ENCODE results near the gene NLRP6.
"Not testable (repeated sequence)": the region's sequence is repeated elsewhere in the genome, so short reads cannot be mapped to it uniquely, and the experiment has no call there.

The NLRP6 gene

GRCh38 chr11:308740-309665 lies 30.8 kb downstream of the NLRP6 start:
- DNase-seq (ENCODE audit: low read depth), result not testable (repeated sequence)

- DNase-seq (ENCODE audit: low read depth), result not testable (repeated sequence)
Measured at GRCh38 chr11:309979-310572, 31.9 kb downstream of the NLRP6 start.

DNA sequence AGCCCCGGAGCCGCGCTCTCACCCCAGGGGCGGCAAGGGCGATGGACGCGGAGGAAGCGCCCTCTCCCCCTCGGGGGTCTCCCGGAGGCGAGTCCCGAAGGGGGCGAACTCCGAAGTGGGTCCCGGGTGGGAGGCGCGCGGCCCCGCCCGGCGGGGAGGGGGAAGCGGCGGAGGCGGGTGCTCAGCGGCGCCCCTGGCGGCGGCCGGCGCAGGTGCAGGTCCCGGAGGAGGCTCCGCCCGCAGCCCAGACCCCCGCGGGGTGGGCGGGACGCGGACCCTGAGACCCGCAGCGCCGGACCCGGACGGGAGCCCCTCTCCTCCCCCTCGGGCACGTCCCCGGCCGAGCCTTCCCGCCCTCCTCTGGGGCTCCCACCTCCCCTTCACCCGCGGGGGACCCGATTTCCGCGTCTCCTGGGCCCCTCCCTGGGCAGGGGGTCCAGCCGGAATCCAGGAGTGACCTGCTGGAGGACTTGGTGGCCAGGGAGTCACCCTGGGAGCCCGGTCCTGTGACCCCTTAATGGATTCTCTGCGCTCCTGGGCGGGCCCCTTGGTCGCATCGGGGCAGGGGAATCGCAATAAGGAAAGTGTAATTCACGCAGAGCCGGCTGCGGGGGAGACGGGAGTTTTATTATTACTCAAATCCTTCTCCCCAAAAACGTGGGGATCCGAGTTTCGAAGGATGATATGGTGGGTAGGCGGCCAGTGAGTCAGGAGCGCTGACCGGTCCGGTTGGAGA lies 33.0 kb downstream of the NLRP6 start:
- not testable (repeated sequence) for DNase-seq (ENCODE audit: low read depth)

GRCh38 chr11:312092-312816 lies 34.0 kb downstream of the NLRP6 start:
- no peak for DNase-seq (ENCODE audit: low read depth)

- DNase-seq (ENCODE audit: low read depth), result no peak
Measured at GRCh38 chr11:313304-313786, 35.1 kb downstream of the NLRP6 start.

DNA sequence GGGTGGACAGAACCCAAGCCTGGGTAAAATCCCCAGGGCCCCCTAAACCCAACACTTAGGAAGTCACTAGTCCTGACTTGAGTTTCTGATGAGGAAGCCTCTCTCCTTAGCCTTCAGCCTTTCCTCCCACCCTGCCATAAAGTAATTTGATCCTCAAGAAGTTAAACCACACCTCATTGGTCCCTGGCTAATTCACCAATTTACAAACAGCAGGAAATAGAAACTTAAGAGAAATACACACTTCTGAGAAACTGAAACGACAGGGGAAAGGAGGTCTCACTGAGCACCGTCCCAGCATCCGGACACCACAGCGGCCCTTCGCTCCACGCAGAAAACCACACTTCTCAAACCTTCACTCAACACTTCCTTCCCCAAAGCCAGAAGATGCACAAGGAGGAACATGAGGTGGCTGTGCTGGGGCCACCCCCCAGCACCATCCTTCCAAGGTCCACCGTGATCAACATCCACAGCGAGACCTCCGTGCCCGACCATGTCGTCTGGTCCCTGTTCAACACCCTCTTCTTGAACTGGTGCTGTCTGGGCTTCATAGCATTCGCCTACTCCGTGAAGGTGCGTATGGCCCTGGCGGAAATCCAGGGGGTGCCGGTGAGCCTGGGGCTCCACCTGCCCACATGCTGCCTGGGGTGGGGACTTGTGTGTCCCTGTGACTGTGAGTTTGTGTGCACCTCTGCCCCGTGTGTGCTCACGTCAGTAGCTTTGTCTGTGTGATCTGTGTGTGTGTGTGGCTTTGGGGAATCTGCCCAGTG lies 35.8 kb downstream of the NLRP6 start, which contains the start of gene IFITM1:
Gene IFITM1 (plus strand): TSS at position 254 of the 767 bp plus-strand sequence. CDS start 131 bp downstream, at position 385.
- DNase-seq (ENCODE audit: low read depth), result no peak

- not testable (repeated sequence) for DNase-seq (ENCODE audit: low read depth)
Measured at GRCh38 chr11:314554-314875, 36.3 kb downstream of the NLRP6 start.

DNA sequence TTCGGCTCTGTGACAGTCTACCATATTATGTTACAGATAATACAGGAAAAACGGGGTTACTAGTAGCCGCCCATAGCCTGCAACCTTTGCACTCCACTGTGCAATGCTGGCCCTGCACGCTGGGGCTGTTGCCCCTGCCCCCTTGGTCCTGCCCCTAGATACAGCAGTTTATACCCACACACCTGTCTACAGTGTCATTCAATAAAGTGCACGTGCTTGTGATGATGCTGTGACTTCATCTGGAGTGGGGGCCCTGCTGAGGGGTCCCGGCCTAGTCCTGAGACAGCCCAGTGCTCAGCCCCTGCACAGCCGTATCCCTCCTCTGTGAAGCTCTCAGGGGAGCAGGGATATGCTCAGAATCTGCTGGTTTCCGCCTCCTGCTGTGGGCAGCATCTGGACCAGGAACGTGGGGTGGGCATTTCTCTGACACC lies 36.9 kb downstream of the NLRP6 start:
- no peak for DNase-seq (ENCODE audit: low read depth)

- no peak for DNase-seq (ENCODE audit: low read depth)
Measured at GRCh38 chr11:315516-315994, 37.3 kb downstream of the NLRP6 start.

- DNase-seq (ENCODE audit: low read depth), result no peak
Measured at GRCh38 chr11:316031-316701, 38.0 kb downstream of the NLRP6 start.

DNA sequence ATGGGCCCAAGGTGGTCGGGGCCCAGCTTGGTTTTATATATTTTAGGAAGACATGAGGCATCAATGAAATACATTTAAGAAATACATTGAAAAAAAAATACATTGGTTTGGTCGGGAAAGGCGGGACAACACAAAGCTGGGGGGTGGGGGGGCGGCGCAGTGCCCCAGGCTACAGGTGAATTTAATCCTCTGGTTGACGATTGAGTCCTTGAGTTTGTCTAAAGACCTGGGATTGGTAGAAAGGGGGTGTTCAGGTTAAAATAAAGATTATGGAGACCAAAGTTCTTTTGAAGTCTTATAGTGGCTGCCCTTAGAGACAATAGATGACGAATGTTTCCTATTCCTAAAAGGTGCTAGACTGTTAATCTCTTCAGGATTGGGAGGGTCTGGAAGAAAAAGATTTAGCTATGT lies 38.7 kb downstream of the NLRP6 start:
- no peak for DNase-seq (ENCODE audit: low read depth)

DNA sequence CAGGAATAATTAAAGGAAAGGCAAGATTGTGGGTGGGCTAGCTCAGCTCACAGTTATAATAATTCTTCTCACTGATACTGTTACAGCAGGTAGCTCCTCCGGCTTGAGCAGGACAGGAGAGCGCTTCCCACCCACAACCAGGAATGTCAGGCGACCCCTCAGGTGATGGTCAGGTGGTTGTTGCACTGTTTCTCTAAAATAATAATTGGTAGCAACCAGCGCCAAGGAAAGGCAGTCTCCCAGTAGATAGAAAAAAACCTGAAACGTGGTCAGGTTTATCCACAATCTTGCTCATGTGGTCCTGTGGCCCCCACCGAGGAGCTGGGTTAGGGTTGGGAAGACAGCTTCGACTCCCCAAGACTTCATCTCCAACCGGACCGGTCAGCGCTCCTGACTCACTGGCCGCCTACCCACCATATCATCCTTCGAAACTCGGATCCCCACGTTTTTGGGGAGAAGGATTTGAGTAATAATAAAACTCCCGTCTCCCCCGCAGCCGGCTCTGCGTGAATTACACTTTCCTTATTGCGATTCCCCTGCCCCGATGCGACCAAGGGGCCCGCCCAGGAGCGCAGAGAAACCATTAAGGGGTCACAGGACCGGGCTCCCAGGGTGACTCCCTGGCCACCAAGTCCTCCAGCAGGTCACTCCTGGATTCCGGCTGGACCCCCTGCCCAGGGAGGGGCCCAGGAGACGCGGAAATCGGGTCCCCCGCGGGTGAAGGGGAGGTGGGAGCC lies 39.6 kb downstream of the NLRP6 start:
- DNase-seq (ENCODE audit: low read depth), result not testable (repeated sequence)

DNA sequence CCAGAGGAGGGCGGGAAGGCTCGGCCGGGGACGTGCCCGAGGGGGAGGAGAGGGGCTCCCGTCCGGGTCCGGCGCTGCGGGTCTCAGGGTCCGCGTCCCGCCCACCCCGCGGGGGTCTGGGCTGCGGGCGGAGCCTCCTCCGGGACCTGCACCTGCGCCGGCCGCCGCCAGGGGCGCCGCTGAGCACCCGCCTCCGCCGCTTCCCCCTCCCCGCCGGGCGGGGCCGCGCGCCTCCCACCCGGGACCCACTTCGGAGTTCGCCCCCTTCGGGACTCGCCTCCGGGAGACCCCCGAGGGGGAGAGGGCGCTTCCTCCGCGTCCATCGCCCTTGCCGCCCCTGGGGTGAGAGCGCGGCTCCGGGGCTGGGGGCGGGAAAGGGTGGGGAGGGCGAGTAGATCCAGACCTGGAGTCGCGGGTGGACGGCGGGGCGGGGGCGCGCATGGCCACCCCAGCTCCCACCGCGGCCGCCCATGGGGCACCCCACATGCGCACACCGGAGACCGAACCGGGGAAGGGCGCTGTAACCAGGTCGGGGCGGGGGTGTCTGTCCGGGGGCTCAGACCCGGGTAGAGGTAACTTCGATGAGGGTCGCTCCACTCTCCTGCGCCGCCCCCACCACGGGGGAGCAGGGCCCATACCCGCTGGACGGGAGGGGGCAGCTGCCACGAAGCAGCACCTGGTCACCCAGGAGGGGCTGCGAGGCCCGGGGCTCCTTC lies 40.4 kb downstream of the NLRP6 start:
- DNase-seq (ENCODE audit: low read depth), result not testable (repeated sequence)

DNA sequence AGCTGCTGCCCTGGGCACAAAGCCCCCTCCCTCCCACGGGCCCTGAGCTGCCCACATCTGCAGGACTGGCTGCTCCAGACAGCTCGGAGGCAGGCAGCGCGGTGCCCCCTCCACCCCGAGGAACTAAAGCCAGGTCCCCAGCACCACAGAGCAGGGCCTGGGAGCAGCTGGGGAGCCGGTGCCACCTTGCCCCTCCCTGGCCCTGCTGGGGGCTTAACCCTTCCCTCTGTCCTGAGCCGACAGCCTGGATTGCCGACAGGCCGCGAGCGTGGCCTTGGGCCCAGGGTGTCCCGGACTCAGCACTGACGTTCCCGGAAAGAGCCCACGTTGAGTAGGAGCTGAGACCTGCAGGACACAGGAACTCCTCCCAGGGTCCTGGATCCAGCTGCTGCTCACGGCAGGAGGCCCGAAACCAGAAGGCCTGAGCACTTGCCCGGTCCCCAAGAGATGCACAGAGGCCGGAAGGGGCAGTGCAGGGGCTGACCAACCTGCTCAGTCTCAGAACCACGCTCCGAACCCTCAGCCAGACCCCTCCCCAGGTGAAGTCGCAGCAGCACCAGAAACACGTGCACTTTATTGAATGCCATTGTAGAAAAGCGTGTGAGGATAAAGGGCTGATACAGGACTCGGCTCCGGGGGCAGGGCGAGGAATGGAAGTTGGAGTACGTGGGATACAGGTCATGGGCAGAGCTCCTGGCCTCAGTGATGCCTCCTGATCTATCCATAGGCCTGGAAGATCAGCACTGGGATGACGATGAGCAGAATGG lies 41.1 kb downstream of the NLRP6 start:
- not testable (repeated sequence) for DNase-seq (ENCODE audit: low read depth)

DNA sequence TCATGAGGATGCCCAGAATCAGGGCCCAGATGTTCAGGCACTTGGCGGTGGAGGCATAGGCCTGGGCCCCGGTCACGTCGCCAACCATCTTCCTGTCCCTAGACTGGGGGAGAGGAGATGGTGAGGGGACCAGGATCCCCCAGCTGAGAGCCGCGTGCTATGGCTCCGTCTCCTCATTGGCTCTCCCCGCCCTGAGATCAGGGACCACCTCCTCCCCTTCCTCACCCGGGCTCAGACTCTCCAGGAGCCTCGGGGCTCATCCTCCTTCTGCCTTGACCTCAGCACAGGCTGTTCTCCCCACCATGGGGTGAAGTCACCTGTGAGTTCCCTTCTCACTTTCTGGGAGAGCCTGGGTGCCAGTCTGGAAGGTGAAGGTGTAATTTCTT lies 41.7 kb downstream of the NLRP6 start:
- not testable (repeated sequence) for DNase-seq (ENCODE audit: low read depth)

- DNase-seq (ENCODE audit: low read depth), result no peak
Measured at GRCh38 chr11:324156-324555, 45.9 kb downstream of the NLRP6 start.

DNA sequence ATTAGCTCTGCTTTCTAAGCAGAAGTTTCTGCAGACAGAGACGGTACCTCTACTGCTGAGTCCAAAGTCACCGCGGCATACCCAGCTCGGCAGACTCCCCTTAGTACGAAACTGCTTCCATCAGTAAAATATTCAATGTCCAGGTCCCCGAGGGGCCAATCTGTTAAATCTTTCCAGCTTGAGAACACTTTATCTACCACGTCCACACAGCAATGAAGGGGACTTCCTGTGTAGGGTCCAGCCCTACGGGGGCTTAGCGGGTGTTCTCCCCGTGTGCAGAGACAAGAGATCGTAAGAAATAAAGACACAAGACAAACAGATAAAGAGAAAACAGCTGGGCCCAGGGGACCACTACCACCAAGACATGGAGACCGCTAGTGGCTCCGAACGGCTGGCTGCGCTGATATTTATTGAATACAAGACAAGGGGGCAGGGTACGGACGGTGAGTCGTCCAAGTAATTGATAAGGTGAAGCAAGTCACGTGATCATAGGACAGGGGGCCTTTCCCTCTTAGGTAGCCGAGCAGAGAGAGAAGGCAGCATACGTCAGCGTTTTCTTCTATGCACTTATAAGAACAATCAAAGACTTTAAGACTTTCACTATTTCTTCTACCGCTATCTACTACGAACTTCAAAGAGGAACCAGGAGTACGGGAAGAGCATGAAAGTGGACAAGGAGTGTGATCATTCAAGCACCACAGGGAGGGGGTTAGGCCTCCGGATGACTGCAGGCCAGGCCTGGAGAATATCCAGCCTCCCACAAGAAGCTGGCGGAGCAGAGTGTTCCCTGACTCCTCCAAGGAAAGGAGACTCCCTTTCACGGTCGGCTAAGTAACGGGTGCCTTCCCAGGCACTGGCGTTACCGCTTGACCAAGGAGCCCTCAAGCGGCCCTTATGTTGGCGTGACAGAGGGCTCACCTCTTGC lies 46.6 kb downstream of the NLRP6 start:
- DNase-seq (ENCODE audit: low read depth), result not testable (repeated sequence)
